Mammary epithelial cell (primary cell): ENCODE measurements around the gene FITM2.

Source experiments
- CTCF ChIP-seq, 2 donors: IDR thresholded peaks in 1 of 2; conservative IDR thresholded peaks in 1 of 2; 2 replicates each; pipeline ENCODE4 v1.5.1; 2011 to 2012; ENCODE audit warnings: inconsistent platforms in 2 of 2, low read length in 2 of 2, mild to moderate bottlenecking in 2 of 2, control low read depth in 1 of 2, low read depth in 1 of 2; ENCODE audit not compliant: insufficient read depth in 1 of 2; ENCODE audit errors: extremely low read depth in 1 of 2
- EZH2 ChIP-seq: IDR thresholded peaks from 2 replicates; pipeline ENCODE4 v1.6.1; 2012; ENCODE audit warnings: low read length, inconsistent platforms, borderline replicate concordance

GRCh38 chr20:44297721-44298120 lies 13.3 kb downstream of the FITM2 start:
- TF ChIP-seq CTCF (conservative IDR thresholded peaks at IDR 0.05 in 1 of 2, IDR thresholded peaks at IDR 0.05 in 1 of 2; ENCODE audit: extremely low read depth in 1 of 2, insufficient read depth in 1 of 2, low read depth in 1 of 2, low read length in 2 of 2) (no peak), EZH2 (no peak)
